ENCODE results near the gene KRTAP5-10.
"Not testable (repeated sequence)": the region's sequence is repeated elsewhere in the genome, so short reads cannot be mapped to it uniquely, and the experiment has no call there.

The KRTAP5-10 gene

DNA sequence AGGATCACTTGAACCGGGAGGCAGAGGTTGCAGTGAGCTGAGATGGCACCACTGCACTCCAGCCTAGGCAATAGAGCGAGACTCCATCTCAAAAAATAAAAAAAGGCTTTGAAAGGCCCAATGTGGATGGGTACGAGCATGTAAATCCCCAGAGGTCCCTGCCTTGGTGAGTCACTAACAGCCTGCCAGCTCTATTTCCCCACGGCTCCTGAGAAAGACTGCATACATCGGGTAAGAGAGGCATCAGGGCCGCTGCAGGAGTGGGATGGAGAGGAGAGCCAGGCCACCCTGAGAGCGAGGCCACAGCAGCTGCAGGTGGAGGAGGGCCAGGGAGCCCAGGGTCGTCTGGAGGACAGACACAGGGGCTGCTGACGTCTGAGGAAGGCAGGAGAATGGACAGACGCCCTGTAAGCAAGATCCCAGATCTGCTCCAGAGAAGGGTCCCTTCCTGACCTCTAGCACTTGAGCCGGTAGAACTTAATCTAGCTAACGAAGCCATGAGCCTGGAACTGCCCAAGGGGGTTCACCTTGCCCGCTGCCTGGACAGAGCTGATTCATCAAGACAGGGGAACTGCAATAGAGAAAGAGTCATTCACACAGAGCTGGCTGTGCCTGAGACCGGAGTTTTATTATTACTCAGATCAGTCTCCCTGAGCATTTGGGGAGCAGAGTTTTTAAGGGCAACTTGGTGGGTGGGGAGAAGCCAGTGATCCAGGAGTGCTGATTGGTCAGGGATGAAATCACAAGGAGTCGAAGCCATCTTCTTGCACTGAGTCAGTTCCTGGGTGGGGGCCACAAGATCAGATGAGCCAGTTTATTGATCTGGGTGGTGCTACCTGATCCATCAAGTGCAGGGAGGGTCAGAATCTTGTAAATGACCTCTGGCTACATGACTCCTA, 22.2 kb upstream of the KRTAP5-10 start:
- no peak for DNase-seq

DNA sequence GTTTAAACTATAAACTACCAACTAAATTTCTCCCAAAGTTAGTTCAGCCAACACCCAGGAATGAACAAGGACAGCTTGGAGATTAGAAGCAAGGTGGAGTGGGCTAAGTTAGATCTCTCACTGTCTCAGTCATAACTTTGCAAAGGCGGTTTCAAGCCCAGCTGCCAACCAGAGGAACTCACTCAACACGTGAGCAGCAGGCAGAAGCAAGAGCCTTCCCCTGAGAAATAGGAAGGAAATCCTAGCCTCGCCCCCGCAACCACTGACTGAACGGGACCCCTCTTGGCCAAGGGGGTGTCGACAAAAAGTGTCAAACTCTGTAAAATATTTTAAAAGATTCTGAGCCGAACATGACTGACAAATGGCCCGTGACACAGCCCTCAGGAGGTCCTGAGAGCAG, 21.5 kb upstream of the KRTAP5-10 start:
- DNase-seq, result no peak

DNA sequence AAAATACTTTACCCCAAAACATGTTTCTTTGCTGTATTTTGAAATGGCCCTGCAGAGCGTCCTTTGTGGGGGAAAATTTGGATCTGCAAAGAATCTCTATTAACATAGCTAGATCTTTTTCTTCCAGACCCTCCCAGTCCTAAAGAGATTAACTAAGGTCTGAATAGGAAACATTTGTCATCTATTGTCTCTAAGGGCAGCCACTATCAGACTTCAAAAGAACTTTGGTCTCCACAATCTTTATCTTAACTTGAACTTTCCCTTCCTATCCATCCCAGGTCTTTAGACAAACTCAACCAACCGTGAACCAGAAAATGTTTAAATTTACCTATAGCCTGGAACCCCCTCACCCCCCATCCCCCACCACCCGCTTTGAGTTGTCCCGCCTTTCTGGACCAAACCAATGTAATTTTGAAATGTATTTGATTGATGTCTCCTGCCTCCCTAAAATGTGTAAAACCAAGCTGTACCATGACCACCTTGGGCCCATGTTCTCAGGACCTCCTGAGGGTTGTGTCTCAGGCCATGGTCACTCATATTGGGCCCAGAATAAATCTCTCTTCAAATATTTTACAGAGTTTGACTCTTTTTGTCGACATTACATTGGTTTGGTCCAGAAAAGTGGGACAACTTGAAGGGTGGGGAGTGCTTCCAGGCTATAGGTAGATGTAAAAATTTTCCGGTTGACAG, 20.7 kb upstream of the KRTAP5-10 start:
- DNase-seq, result no peak

DNA sequence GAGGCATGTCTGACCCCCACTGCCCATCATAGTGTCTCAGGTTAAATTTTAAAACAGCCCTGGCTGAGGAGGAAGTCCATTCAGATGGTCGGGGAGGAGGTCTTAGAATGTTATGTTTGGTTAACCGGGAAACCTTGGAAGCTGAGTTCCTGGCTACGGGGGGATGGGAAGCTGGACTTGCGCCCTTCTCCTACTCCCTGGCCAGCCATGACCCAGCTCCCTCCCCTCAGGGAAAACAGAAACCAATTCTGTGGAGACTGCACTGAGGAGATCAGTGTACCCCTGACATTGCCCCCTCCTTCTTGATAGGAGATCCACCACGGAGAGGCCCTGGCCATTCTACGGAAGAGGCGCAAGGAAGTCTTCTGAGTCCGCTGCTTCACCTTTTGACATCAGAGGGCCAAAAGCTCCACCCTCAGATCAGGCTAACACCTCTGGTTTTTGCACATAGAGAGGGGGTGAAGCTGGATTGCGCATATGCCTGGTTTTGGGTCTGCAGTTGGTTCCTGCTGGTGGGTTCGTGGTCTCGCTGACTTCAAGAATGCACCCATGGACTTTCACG, 19.9 kb upstream of the KRTAP5-10 start:
- DNase-seq, result no peak

DNA sequence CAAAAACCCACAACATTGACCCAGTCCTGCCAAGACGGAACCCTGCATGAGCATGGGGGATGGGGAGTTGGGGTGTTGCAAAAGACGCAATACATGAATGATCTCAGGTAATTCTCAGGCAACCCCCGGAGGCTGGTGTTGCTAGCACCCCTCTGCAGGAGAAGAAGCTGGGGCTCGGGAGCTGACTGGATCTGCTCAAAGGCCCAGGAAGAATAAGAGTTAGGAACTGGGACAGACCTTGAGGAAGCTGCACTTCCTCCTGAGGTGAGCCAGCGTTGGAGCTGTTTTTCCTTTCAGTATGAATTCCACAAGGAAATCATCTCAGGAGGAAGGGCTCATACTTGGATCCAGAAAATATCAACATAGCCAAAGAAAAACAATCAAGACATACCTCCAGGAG, 17.2 kb upstream of the KRTAP5-10 start, which contains the start of gene KRTAP5-9:
TSS of gene KRTAP5-9 (plus strand) at position 301 of the 400 bp plus-strand sequence. CDS start 238 bp downstream, outside the sequence.
- no peak for DNase-seq

DNA sequence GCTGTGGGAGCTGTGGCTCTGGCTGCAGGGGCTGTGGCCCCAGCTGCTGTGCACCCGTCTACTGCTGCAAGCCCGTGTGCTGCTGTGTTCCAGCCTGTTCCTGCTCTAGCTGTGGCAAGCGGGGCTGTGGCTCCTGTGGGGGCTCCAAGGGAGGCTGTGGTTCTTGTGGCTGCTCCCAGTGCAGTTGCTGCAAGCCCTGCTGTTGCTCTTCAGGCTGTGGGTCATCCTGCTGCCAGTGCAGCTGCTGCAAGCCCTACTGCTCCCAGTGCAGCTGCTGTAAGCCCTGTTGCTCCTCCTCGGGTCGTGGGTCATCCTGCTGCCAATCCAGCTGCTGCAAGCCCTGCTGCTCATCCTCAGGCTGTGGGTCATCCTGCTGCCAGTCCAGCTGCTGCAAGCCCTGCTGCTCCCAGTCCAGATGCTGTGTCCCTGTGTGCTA, 16.6 kb upstream of the KRTAP5-10 start:
- DNase-seq, result no peak

DNA sequence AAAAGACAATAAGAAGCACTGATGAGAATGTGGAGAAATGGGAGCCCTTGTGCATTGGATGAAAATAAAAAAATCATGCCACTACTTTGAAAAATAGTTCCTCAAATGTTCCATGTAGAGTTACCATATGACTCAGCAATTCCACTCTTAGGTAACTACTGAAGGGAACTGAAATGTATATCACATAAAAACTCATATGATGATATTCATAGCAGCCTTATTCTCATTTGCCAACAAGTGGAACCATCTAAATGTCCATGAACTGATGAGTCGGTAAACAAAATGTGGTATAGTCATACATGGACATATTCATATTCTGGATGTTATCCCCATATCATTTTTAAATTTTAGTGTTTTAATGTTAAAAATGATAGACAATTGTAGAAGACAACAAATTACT, 13.7 kb upstream of the KRTAP5-10 start:
- no peak for DNase-seq

DNA sequence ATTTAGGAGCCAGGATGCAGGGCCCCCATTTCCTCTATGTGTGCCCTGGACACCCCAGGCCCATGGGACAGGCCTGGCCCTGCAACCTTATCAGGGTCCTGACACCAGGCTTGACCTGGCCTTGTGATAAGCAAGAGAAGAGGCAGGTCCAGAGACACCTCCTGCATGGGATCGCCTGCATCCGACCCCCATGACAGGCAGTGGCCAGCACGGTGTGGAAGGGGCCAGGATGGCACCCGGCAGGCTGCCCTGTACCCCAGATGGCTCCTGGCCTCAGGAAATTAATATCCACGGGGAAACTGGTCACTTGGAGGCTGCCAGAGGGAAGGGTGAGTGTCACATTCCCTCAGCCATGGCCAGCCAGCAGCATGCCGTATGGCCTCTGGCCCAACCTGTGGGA, 10.4 kb upstream of the KRTAP5-10 start:
- no peak for DNase-seq

DNA sequence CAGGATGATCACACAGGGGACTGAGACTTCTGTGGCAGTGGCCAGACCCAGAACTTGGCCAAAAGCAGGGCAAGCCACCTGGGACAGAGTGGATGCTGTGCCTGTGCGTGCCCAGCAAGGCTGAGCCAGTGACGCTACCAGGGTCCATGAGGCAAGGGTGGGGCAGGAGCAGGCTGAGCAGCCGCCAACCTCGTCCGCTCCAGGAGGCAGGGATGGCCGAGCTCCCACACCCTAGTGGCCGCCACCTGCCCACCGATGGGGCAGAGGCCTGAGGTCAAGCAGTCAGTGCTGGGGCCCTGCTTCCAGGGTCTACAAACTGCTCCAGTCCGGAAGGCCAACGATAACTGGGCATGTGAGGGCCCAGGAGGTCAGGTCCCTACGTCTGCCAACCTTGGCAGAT, 9.9 kb upstream of the KRTAP5-10 start:
- DNase-seq, result no peak

DNA sequence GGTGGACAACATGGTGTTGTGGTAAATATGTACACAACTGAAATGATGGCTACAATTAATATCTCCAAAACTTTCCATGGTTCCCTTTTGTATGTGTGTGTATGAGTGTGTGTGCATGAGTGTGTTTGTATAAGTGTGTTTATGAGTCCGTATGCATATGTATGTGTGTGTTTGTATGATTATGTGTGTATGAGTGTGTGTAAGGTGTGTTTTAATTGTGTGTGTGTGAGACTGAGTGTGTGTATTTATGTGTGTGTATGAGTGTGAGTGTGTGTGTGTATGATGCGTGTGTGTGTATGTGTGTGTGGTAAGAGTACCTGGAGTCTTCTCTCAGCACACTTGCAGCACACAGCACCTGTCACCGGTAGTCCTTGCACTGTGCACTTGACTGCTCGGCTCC, 9.3 kb upstream of the KRTAP5-10 start:
- no peak for DNase-seq

DNA sequence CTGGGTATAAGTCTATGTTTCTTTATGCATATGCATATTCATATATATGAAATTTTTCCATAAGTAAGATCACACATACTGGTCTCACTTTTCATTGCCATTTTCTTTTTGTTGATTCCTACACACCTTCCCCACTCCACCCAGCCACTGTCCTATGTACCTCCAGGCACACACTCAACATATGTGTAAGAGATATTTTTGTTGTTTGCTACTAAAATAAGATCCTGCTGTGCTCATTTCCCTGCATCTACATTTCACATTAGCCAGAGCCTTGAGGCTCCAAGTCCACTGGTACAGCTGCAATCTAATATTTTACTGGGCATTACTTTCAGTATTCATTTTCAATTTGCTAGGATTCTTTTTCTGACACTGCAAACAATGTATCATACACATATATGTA, 8.1 kb upstream of the KRTAP5-10 start:
- DNase-seq, result no peak

DNA sequence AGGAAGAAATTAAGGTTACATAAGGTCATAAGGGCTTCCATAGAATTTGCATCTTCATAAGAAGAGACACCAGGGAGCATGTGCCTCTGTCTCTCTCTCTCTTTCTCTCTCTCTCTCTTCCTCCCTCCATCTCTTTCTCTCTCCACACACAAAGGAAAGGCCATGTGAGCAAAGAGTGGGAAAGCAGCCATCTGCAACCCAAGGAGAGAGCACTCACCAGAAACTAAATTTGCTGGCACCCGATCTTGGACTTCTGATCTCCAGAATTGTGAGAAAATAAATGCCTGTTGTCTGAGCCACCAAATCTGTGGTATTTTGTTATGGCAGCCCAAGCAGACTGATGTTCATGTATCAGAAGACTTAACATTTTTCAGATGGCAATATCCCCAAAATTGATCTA, 6.4 kb upstream of the KRTAP5-10 start:
- no peak for DNase-seq

DNA sequence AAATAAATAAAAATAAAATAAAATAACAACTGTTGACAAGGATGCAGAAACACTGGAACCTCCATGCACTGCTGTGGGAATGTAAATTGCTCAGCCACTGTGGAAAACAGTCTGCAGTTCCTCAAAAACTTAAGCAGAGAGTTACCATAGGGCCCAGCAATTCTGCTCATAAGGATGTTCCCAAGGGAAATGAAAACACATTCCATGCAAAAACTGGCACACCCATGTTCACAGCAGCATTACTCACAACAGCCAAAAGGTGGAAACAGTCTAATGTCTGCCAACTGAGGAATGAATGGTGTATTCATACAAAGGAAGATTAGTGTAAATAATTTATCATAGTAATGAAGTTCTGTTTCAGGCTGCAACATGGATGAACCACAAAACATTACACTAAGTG, 3.2 kb upstream of the KRTAP5-10 start:
- no peak for DNase-seq

DNA sequence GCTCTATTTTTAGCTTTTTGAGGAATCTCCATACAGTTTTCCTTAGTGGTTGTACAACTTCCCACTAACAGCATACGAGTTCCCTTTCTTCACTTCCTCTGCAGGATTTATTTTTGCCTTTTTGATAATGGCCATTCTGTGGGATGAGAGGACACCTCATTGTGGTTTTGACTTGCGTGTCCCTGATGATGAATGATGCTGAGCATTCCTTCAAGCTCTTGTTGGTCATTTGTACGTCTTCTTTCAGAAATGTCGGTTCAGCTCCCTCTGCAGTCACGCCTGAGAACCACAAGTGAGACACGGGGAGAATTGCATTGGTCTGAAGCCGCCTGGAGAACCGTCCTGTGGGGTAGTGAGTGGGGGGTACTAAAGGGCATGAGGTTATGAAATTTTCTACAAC, 2.0 kb upstream of the KRTAP5-10 start:
- peak; percentile 58 for DNase-seq

DNA sequence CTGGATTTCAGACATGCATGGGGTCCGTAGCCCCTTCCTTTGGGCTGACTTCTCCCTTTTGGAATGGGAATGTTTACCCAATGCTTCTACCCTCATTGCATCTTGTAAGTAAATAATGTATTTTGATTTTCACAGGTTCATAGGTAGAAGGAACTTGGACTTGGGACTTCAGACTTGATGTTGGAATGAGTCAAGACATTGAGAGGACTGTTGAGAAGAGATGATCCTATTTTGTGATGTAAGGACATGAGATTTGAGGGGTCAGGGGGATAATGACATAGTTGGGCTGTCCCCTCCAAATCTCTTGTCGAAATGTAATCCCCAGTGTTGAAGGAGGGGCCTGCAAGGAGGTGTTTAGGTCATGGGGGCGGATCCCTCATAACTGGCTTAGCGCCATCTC, 933 bp upstream of the KRTAP5-10 start:
- DNase-seq, result no peak

DNA sequence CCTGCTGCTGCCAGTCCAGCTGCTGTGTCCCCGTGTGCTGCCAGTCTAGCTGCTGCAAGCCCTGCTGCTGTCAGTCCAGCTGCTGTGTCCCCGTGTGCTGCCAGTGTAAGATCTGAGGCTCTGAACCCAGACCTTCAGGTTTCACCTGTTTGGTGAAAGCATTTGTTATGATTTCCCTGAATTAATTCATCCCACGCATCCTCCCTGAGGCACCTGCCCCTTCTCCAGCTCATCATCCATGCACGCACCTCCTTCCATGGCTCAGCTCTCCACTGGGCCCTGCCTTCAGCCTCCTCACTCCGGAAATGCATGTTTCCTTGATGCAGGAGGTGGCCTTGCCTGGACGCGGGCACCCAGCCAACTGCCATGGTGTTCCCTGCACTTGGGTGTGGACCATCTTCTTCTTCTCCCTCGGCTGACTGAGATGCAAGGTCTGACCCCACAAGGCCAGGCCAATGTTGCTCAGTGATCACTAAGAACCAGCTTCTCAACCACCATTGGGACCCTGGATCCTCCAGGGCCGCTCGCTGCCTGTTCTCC, 788 bp downstream of the KRTAP5-10 start:
- DNase-seq, result no peak

DNA sequence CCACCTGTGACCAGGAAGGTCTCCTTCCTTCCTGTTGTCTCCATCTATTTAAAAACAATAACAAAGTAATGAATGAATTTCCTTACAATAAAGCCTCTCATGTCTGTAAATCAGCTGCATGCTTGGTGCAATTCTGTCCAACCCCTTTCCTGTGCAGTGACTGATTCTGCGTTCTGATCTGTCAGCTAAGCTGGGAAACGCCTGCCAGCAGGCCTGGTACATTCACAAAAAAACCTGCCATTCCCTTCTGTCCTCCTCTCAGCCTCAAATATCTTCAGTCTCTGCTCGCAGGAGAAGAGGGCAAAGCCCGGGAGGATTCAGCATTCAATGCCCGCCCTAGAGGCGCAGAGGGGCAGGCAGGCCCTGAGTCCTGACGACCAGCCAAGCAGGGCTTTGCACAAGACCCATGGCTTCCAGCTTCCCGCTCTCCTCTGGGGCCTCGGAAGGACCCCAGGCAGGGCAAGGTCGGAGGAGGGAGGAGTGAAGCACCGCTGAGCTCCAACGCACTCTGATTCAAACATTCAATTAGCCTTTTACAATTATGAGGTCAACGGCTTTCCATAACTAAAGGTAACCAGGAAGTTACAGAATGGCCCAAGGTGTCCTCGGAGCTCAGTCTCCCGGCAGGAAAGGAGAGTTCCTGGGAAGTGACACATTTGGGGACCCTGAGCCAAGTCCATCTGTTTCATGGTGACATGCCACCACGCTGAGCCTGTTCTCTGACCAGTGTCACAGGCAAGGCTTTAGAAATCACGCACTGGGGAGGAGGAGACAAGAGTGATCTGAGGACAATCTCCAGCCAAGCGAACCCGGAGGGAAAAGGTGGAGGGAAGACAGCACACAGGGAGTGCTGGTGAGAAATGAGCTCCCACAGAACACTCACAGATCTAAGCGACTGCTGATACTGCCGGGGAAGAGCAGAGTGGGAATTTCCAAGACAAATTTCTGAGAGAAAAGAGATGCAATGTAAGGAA, 1.6 kb downstream of the KRTAP5-10 start:
- DNase-seq, result not testable (repeated sequence)

DNA sequence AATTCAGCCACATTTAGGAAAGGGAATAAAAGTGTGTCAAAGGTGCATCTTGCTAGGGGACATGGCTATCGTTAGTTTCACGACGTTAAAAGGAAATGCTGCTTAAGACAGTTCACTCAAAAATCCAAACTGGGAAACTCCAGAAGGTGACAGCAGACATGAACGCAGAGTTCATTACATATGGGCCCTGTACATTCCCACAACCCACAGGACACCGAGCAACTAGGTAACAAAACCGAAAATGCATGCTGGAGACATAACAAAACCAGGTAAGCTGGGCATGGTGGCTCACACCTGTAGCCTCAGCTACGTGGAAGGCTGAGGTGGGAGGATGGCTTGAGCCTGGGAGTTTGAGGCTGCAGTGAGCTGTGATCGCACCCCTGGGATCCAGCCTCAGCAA, 2.3 kb downstream of the KRTAP5-10 start:
- DNase-seq, result not testable (repeated sequence)

DNA sequence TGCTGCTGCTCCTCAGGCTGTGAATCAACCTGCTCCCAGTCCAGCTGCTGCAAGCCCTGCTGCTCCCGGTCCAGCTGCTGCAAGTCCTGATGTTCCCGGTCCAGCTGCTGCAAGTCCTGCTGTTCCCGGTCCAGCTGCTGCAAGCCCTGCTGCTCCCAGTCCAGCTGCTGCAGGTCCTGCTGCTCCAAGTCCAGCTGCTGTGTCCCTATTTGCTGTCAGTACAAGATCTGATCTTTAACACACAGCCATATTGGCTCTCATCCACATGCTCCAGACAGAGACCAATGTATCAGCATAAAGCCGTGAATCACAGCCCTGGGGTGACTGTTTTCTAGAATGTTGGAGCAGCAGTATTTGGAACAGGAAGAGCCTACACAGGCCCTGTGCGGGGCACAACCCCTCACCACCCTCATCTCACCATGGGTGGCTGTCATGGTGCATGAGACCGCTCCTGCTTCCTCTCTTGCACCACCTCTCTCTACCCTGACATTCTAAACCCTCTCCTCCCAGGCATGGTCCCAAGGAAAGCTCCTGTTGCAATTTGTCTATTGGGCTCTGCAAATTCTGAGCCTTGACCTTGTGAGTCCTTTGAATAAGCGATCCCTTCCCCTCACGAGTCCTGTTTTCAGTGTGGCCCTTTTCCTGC, 3.5 kb downstream of the KRTAP5-10 start:
- DNase-seq, result no peak

DNA sequence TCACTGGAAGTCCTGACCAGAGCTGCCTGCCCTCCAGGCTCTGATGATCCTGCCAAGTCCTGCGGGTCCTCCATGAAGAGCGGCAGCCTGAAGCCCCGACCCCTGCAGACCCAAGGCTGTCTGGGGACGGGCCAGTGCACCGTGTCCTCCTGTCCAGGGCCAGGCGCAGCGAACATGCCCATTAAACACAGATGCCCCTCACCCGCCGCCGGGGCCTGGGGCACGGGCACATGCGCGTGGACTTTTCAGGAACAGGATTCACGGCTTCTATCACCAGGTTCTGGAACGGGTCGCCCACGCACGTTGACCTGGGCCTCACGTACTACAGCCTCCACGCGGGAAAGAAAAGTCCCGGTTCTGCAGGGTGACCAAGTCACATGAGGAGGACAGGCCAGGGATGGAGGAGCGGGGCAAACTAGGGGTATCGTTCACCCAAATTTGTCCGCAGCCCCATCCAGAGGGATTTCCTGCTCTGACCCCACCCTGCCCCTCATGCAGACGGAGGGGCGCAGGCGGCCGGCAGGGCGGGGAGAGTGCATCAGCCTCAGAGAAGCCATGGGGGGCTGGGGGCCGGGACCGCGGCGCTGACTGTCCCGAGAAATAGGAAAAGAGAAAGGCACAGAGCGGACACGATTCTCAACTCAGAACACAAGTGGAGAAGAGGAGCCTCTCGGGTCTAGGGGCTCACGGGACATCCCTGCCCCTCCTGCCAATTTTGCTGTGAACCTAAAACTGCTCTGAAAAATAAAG, 5.9 kb downstream of the KRTAP5-10 start:
- not testable (repeated sequence) for DNase-seq

DNA sequence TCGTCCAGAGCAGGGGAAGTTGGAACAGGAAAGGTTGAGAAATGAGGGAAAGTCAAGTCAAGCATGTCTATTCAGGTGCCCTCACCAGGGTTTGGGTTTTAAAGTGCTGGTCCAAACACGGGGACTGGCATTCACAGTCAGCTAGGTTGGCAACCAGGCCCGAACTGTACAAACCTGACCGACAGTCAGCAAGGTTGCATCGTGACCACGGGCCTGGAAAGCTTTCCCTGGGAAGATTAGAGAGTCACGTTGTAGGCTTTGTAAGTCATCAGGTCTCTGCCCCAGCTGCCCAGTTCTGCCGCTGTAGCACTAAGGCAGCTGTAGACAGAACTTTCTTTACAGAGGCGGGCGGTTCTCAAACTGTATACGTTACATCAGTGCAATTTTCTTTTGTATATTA, 7.4 kb downstream of the KRTAP5-10 start:
- no peak for DNase-seq
